ENCODE data around the gene LTC4S. TPM values are rescaled to one million over a fixed set of nuclear protein-coding genes. Genes with fewer than 3 reads are reported as not detected.

LTC4S gene
- total RNA-seq, 1 donor from 2014 or later, result 4.0 TPM

GRCh38 chr5:179817890-179818745 is 24.3 kb downstream of the LTC4S start:
- H3K9me3 Mint-ChIP-seq, result no peaks in the 10 kb centered on the region
- peak overlapping the region; percentile 91 for H3K27ac Mint-ChIP-seq
- peaks cover 15% of the 10 kb centered on the region for H3K36me3 Mint-ChIP-seq
- peak overlapping the region; percentile 85 for H3K4me3 Mint-ChIP-seq
- H3K4me1 Mint-ChIP-seq (ENCODE audit: unreplicated experiment), result peaks cover 29% of the 10 kb centered on the region
- no peak for TF ChIP-seq CTCF (conservative IDR thresholded peaks at IDR 0.05)
- DNase-seq (ENCODE audit: extremely low spot score, unreplicated experiment), result no peak
- H3K27me3 Mint-ChIP-seq, result no peaks in the 10 kb centered on the region

GRCh38 chr5:179818746-179819295 is 25.0 kb downstream of the LTC4S start:
- Mint-ChIP-seq H3K27ac (peak overlapping the region; percentile 91), H3K4me1 (ENCODE audit: unreplicated experiment) (peaks cover 29% of the 10 kb centered on the region), H3K9me3 (no peaks in the 10 kb centered on the region)

GRCh38 chr5:179819296-179820126 is 25.7 kb downstream of the LTC4S start:
- Mint-ChIP-seq H3K4me1 (ENCODE audit: unreplicated experiment) (peaks cover 30% of the 10 kb centered on the region), H3K27me3 (no peaks in the 10 kb centered on the region), H3K36me3 (peaks cover 14% of the 10 kb centered on the region), H3K9me3 (no peaks in the 10 kb centered on the region), H3K4me3 (peak overlapping the region; percentile 83), H3K27ac (peak overlapping the region; percentile 94)
- no peak for DNase-seq (ENCODE audit: extremely low spot score, unreplicated experiment)
- no peak for TF ChIP-seq CTCF (conservative IDR thresholded peaks at IDR 0.05)

More at GRCh38 chr5:179818746-179819295, 25.0 kb downstream of the LTC4S start:
- no peaks in the 10 kb centered on the region for H3K27me3 Mint-ChIP-seq
- DNase-seq (ENCODE audit: extremely low spot score, unreplicated experiment), result no peak
- H3K36me3 Mint-ChIP-seq, result peaks cover 13% of the 10 kb centered on the region
- no peak for TF ChIP-seq CTCF (conservative IDR thresholded peaks at IDR 0.05)
- peak overlapping the region; percentile 73 for H3K4me3 Mint-ChIP-seq

GRCh38 chr5:179820127-179820482 is 26.3 kb downstream of the LTC4S start:
- Mint-ChIP-seq H3K9me3 (no peaks in the 10 kb centered on the region), H3K4me3 (peak overlapping the region; percentile 83), H3K27me3 (no peaks in the 10 kb centered on the region), H3K36me3 (peaks cover 15% of the 10 kb centered on the region), H3K27ac (peak overlapping the region; percentile 94), H3K4me1 (ENCODE audit: unreplicated experiment) (peaks cover 32% of the 10 kb centered on the region)
- TF ChIP-seq CTCF (conservative IDR thresholded peaks at IDR 0.05), result no peak
- no peak for DNase-seq (ENCODE audit: extremely low spot score, unreplicated experiment)

GRCh38 chr5:179820483-179821297 is 26.9 kb downstream of the LTC4S start, which contains the start of gene SQSTM1:
SQSTM1 (plus strand) TSS chr5:179820905; CDS start chr5:179820937, 32 bp downstream.
- peak; percentile 44 for TF ChIP-seq CTCF (conservative IDR thresholded peaks at IDR 0.05)
- Mint-ChIP-seq H3K4me1 (ENCODE audit: unreplicated experiment) (peaks cover 31% of the 10 kb centered on the region), H3K27me3 (no peaks in the 10 kb centered on the region), H3K9me3 (no peaks in the 10 kb centered on the region), H3K27ac (peak within 1 kb of the TSS; percentile 96), H3K36me3 (peaks cover 15% of the 10 kb centered on the region), H3K4me3 (peak within 1 kb of the TSS; percentile 95)
- DNase-seq (ENCODE audit: extremely low spot score, unreplicated experiment), result peak; percentile 87
